C4-2B (cell line): ENCODE measurements around the gene PHAX.
"Not testable (repeated sequence)": the region's sequence is repeated elsewhere in the genome, so short reads cannot be mapped to it uniquely, and the experiment has no call there.

ENCODE experiments used
- H3K27ac ChIP-seq: fragments of 450-650 bp; 2 replicates; pipeline ENCODE4 v1.5.1; 2017
- CTCF ChIP-seq: fragments of 450-650 bp; conservative IDR thresholded peaks from 2 replicates; pipeline ENCODE4 v1.5.1; 2017; ENCODE audit warnings: mild to moderate bottlenecking
- ZFX ChIP-seq: fragments of 450-650 bp; IDR thresholded peaks from 2 replicates; pipeline ENCODE4 v1.6.1; 2017

PHAX gene

DNA sequence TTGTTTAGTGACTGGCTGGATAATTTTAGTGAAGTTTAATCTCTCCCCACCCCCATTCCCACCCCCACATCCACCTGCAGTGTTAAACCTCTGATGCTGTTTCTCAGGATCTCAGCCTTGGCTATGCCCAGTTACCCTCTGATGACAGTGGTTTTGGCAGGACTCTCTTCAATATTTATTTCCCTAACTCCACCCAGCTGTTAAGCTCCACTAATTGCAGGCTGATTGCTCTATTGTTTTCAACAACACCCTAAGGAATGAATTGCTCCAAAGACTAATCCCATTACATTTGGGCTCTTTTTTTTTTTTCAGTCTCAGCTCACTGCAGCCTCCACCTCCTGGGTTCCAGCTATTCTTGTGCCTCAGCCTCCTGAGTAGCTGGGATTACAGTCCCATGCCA is 46.3 kb downstream of the PHAX start:
- no peak for TF ChIP-seq CTCF
- TF ChIP-seq ZFX, result no peak

DNA sequence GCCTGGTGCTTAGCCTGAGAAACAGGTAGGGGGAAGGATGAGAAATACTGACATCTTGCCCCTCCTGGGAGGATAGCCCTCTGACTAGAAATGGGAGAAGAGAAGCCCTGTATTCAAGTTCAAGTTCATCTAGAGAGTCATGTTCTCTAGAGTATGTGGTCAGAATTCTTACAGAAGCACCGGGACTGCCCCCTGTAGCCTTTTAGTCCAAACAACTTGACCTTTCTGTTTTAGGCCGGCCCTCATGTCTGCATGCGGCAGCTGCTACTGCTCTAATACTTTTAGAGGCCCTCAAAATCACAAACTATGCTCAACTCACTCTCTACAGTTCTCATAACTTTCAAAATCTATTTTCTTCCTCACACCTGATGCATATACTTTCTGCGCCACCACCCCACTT is 47.7 kb downstream of the PHAX start:
- no peak for TF ChIP-seq CTCF
- TF ChIP-seq ZFX, result no peak
- H3K27ac ChIP-seq, result no peak overlapping the region

More for the DNA sequence above, 46.3 kb downstream of the PHAX start:
- H3K27ac ChIP-seq, result no peak overlapping the region

- H3K27ac ChIP-seq, result not testable (repeated sequence)
These were observed 48.3 kb downstream of the PHAX start for GRCh38 chr5:126649057-126649456.

DNA sequence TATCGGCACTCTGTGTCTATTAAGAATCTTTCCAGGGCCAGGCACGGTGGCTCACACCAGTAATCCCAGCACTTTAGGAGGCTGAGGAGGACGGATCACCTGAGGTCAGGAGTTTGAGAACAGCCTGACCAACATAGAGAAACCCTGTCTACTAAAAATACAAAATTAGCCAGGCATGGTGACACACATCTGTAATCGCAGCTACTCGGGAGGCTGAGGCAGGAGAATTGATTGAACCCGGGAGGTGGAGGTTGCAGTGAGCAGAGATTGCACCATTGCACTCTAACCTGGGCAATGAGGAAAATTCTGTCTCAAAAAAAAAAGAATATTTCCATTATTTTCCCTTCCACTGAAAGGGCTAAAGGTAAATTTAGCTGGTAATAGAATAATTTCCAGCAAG is 49.0 kb downstream of the PHAX start:
- H3K27ac ChIP-seq, result not testable (repeated sequence)

GRCh38 chr5:126650463-126650862 is 49.7 kb downstream of the PHAX start:
- TF ChIP-seq ZFX, result no peak
- TF ChIP-seq CTCF, result no peak
- H3K27ac ChIP-seq, result no peak overlapping the region

DNA sequence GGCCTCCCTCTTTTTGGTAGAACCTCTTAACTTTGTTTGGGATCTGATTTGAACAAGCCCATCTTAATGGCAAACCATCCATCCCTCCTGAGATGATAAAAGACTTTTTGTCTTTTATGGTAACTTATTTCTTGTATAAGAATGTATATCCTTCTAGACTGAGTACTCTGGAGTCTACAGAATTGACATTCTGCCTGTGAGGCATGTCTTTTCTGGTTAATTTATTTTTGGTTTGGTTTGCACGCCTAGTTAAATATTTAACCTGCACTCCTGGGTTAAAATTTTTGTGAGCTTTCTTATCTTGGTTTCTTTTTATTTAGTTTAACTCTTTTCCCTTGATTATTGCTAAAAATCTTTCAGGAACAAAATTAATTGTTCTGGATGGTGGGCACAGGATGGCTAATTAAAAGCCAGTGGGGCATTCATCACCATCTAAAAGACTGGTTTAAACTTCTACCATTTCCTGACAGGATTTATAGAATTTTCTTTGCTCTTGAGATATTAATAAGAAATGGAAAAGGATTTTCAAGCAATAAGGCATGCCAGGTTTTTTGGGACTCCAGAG is 50.3 kb downstream of the PHAX start:
- TF ChIP-seq ZFX, result no peak
- TF ChIP-seq CTCF, result no peak
- H3K27ac ChIP-seq, result no peak overlapping the region

DNA sequence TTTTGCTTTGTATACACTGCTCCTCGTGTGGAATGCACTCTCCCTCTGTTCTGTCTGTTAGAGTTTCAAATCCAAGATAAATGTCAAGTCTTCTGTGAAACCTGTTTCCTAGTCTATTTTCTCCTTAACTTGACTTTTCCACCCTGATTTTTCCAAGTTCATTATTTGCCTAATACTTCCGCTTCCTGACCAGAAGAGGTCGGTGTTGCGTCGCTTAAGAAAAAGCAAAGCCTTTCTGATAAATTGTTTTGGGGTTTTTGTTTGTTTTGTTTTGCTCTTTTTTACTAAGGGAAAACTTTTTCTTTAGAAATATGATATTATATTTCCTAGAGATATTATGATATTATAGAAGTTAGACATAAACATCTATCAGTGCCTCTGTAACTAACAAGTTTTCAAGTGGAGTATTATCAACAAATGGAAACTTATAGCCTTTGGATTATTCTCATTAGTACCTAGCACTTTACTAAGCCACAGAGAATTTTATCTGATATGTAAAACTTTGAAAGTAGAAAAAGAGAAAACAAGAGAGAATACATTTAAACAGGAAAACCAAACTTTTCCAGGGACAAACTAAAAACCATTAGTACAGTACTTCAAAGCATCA is 55.8 kb downstream of the PHAX start:
- TF ChIP-seq ZFX, result no peak
- peak; percentile 94 for TF ChIP-seq CTCF
- no peak overlapping the region for H3K27ac ChIP-seq

DNA sequence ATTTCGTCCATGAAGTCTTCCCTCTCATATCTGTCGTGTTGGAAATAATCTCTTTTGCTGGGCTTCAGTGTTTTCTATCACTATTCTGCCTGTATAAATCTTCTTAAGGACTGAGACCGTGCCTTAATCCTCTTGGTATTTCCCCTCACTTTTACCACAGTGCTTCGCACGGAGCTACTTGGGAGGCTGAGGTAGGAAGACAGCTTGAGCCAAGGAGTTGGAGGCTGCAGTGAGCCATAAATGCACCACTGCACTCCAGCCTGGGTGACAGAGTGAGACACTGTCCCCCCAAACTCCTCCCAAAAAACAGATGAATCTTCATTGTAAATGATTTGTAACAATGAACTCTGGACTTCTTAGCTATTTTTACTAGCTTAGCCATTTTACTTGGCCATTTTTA is 57.8 kb downstream of the PHAX start:
- TF ChIP-seq ZFX (no peak), CTCF (no peak)
- H3K27ac ChIP-seq, result no peak overlapping the region
